Fibroblast of skin of right biceps (primary cell): ENCODE data around the gene CROT.

ENCODE experiments used
- DNase-seq: peaks from one replicate; pipeline ENCODE4 v3.0.0-alpha.2; 2013

CROT gene

GRCh38 chr7:87416682-87417587 is 71.5 kb downstream of the CROT start:
- DNase-seq = peak; percentile 61

GRCh38 chr7:87420173-87420572 is 74.7 kb downstream of the CROT start:
- no peak for DNase-seq

- no peak for DNase-seq
Observed at GRCh38 chr7:87424075-87424474, 78.6 kb downstream of the CROT start.

- no peak for DNase-seq
Observed at GRCh38 chr7:87426160-87426559, 80.7 kb downstream of the CROT start.

GRCh38 chr7:87427288-87427687 is 81.8 kb downstream of the CROT start:
- no peak for DNase-seq

- no peak for DNase-seq
Observed at GRCh38 chr7:87432536-87432935, 87.1 kb downstream of the CROT start.

- DNase-seq = peak; percentile 34
Observed at GRCh38 chr7:87435546-87435945, 90.1 kb downstream of the CROT start.

GRCh38 chr7:87445897-87446296 is 100.4 kb downstream of the CROT start:
- DNase-seq = no peak

GRCh38 chr7:87447116-87447635 is 101.7 kb downstream of the CROT start:
- DNase-seq = peak; percentile 55

- DNase-seq = no peak
Observed at GRCh38 chr7:87448388-87448787, 102.9 kb downstream of the CROT start.
